Adrenal gland (tissue), 5 donors: Measurements from ENCODE around the gene FAXDC2.

Source experiments
- POLR2A ChIP-seq, 2 donors: fragments of 450-650 bp; IDR thresholded peaks; one replicate each; pipeline ENCODE4 v1.6.1; 2017; ENCODE audit warnings: antibody characterized with exemption in 2 of 2, mild to moderate bottlenecking in 2 of 2, moderate library complexity in 1 of 2
- TF ChIP-seq, protein P1 (sequence below), 6 experiments: fragments of 450-650 bp in 4 of 6; fragments of 200-600 bp in 2 of 6; sonication (generic) in 1 of 6; IDR thresholded peaks; 1 replicate in 5 of 6; 2 replicates in 1 of 6; pipeline versions ENCODE4 v1.5.1 to v1.8.0; 2016 to 2021; ENCODE audit warnings: antibody characterized with exemption in 6 of 6, mild to moderate bottlenecking in 2 of 6, moderate library complexity in 1 of 6
- donor health status: DM: no; HTN: no; CAD: no.

GRCh38 chr5:154858297-154858971, 8.0 kb upstream of the FAXDC2 start, which contains the start of gene CNOT8:
- TF ChIP-seq, protein P1, sequence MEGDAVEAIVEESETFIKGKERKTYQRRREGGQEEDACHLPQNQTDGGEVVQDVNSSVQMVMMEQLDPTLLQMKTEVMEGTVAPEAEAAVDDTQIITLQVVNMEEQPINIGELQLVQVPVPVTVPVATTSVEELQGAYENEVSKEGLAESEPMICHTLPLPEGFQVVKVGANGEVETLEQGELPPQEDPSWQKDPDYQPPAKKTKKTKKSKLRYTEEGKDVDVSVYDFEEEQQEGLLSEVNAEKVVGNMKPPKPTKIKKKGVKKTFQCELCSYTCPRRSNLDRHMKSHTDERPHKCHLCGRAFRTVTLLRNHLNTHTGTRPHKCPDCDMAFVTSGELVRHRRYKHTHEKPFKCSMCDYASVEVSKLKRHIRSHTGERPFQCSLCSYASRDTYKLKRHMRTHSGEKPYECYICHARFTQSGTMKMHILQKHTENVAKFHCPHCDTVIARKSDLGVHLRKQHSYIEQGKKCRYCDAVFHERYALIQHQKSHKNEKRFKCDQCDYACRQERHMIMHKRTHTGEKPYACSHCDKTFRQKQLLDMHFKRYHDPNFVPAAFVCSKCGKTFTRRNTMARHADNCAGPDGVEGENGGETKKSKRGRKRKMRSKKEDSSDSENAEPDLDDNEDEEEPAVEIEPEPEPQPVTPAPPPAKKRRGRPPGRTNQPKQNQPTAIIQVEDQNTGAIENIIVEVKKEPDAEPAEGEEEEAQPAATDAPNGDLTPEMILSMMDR (IDR thresholded peaks at IDR 0.05) = no peak
- TF ChIP-seq POLR2A (IDR thresholded peaks at IDR 0.05) = peak; percentile 96 to 100
